Measurements from ENCODE around the gene SMPD3.

- TF ChIP-seq POLR2A (IDR thresholded peaks at IDR 0.05): no peak
- no peak for TF ChIP-seq CTCF (IDR thresholded peaks at IDR 0.05)
Observed at GRCh38 chr16:68356919-68357286, 91.4 kb downstream of the SMPD3 start.
